ENCODE measurements around the gene NEDD4L.

GRCh38 chr18:58112174-58112573 is 68.1 kb downstream of the NEDD4L start:
- no peak for TF ChIP-seq CTCF (IDR thresholded peaks at IDR 0.05)
- no peak for TF ChIP-seq POLR2A (IDR thresholded peaks at IDR 0.05; ENCODE audit: low read depth)

Measured in esophagus muscularis mucosa (tissue), 3 donors.